ENCODE results near the gene MTOR.

GRCh38 chr1:11143907-11144306 lies 118.4 kb downstream of the MTOR start:
- no peak for TF ChIP-seq CTCF (IDR thresholded peaks at IDR 0.05)
- TF ChIP-seq POLR2A (IDR thresholded peaks at IDR 0.05): no peak
